Measurements from ENCODE around the gene NDUFC1. TPM values are rescaled to one million over a fixed set of nuclear protein-coding genes. Genes with fewer than 3 reads are reported as not detected.

Gene NDUFC1
- polyA plus RNA-seq, 1 donor (not counting 4 experiments of a cell fraction or from before 2014, with no cell fraction given), result 52.1 TPM

- H3K9ac ChIP-seq (ENCODE audit: control insufficient read depth, extremely low read depth, insufficient read depth, low read length), result no peak overlapping the region
- DNase-seq (ENCODE audit: low read depth, low spot score) (no peak), FAIRE-seq (no peak)
- no peak overlapping the region for H3K27ac ChIP-seq (ENCODE audit: control insufficient read depth, insufficient read depth, low read length)
- H4K20me1 ChIP-seq (ENCODE audit: control insufficient read depth, extremely low read depth, insufficient read depth, low read length), result no peaks in the 10 kb centered on the region
- no peak overlapping the region for H3K4me3 ChIP-seq (ENCODE audit: control insufficient read depth in 2 of 3, extremely low read depth in 1 of 3, insufficient read depth in 2 of 3, low read depth in 1 of 3, low read length in 3 of 3)
- no peaks in the 10 kb centered on the region for H3K9me3 ChIP-seq (ENCODE audit: control insufficient read depth, low read depth, low read length)
- dilution Hi-C loops (cut with MboI; ENCODE audit: extremely low pct_ligation_motif_present, low sequenced_read_pairs), result no loop called here
- no peak overlapping the region for H2AFZ ChIP-seq (ENCODE audit: control insufficient read depth, low read length)
- no peak for TF ChIP-seq CTCF (optimal IDR thresholded peaks at IDR 0.05 in 1 of 3, IDR thresholded peaks at IDR 0.05 in 1 of 3, conservative IDR thresholded peaks at IDR 0.05 in 1 of 3; ENCODE audit: extremely low read depth in 1 of 3, insufficient read depth in 2 of 3, low read length in 3 of 3)
- no peak for TF ChIP-seq EZH2 (IDR thresholded peaks at IDR 0.05; ENCODE audit: low read length)
- no peaks in the 10 kb centered on the region for H3K27me3 ChIP-seq (ENCODE audit: control insufficient read depth, extremely low read depth, insufficient read depth, low read length)
- H3K9me1 ChIP-seq (ENCODE audit: control insufficient read depth, extremely low read depth, insufficient read depth, low read length), result no peaks in the 10 kb centered on the region
- H3K4me1 ChIP-seq (ENCODE audit: control insufficient read depth, extremely low read depth, insufficient read depth, low read length), result peaks cover 16% of the 10 kb centered on the region
- H3K36me3 ChIP-seq (ENCODE audit: control insufficient read depth in 2 of 2, extremely low read depth in 1 of 2, insufficient read depth in 2 of 2, low read length in 2 of 2), result peaks cover 1 to 4% of the 10 kb centered on the region in 2 experiments
- H3K79me2 ChIP-seq (ENCODE audit: control insufficient read depth, insufficient read depth, low read length), result peaks cover 85% of the 10 kb centered on the region
- no peak overlapping the region for H3K4me2 ChIP-seq (ENCODE audit: control insufficient read depth, extremely low read depth, insufficient read depth, low read depth, low read length)
These were observed 2.6 kb upstream of the NDUFC1 start for GRCh38 chr4:139304920-139305319.

- no peaks in the 10 kb centered on the region for H3K27me3 ChIP-seq (ENCODE audit: control insufficient read depth, extremely low read depth, insufficient read depth, low read length)
These were observed 1.0 kb downstream of the NDUFC1 start, which contains the start of gene NAA15 for GRCh38 chr4:139301113-139301820. TSS of gene NAA15 (plus strand) at chr4:139301505. CDS start at chr4:139301778, 273 bp downstream.

More at GRCh38 chr4:139301113-139301820, 1.0 kb downstream of the NDUFC1 start, which contains the start of gene NAA15:
- no peaks in the 10 kb centered on the region for H4K20me1 ChIP-seq (ENCODE audit: control insufficient read depth, extremely low read depth, insufficient read depth, low read length)
- peaks cover 48% of the 10 kb centered on the region for H3K79me2 ChIP-seq (ENCODE audit: control insufficient read depth, insufficient read depth, low read length)
- H3K27ac ChIP-seq (ENCODE audit: control insufficient read depth, insufficient read depth, low read length), result peak within 1 kb of the TSS; percentile 95
- H3K9ac ChIP-seq (ENCODE audit: control insufficient read depth, extremely low read depth, insufficient read depth, low read length), result peak within 1 kb of the TSS; percentile 95
- DNase-seq (ENCODE audit: low read depth, low spot score) (peak; percentile 74), FAIRE-seq (peak; percentile 57)
- H2AFZ ChIP-seq (ENCODE audit: control insufficient read depth, low read length), result peak within 1 kb of the TSS; percentile 98
- H3K9me3 ChIP-seq (ENCODE audit: control insufficient read depth, low read depth, low read length), result no peaks in the 10 kb centered on the region
- H3K4me3 ChIP-seq (ENCODE audit: control insufficient read depth in 2 of 3, extremely low read depth in 1 of 3, insufficient read depth in 2 of 3, low read depth in 1 of 3, low read length in 3 of 3), result peak within 1 kb of the TSS; percentile 86 to 93 (median 91)
- peaks cover 1 to 4% of the 10 kb centered on the region in 2 experiments for H3K36me3 ChIP-seq (ENCODE audit: control insufficient read depth in 2 of 2, extremely low read depth in 1 of 2, insufficient read depth in 2 of 2, low read length in 2 of 2)
- H3K9me1 ChIP-seq (ENCODE audit: control insufficient read depth, extremely low read depth, insufficient read depth, low read length), result no peaks in the 10 kb centered on the region
- TF ChIP-seq EZH2 (IDR thresholded peaks at IDR 0.05; ENCODE audit: low read length) (no peak), CTCF (optimal IDR thresholded peaks at IDR 0.05 in 1 of 3, IDR thresholded peaks at IDR 0.05 in 1 of 3, conservative IDR thresholded peaks at IDR 0.05 in 1 of 3; ENCODE audit: extremely low read depth in 1 of 3, insufficient read depth in 2 of 3, low read length in 3 of 3) (no peak)
- dilution Hi-C loops (cut with MboI; ENCODE audit: extremely low pct_ligation_motif_present, low sequenced_read_pairs), result no loop called here
- H3K4me2 ChIP-seq (ENCODE audit: control insufficient read depth, extremely low read depth, insufficient read depth, low read depth, low read length), result peak within 1 kb of the TSS; percentile 100
- peaks cover 37% of the 10 kb centered on the region for H3K4me1 ChIP-seq (ENCODE audit: control insufficient read depth, extremely low read depth, insufficient read depth, low read length)

Data from keratinocyte (primary cell).